H9 (cell line): ENCODE measurements around the gene KIF5C. TPM values are rescaled to one million over a fixed set of nuclear protein-coding genes. Genes with fewer than 3 reads are reported as not detected.

Source experiments
- DNase-seq: peaks from one replicate; pipeline ENCODE4 v3.0.0-alpha.2; 2017
- H2AFZ ChIP-seq: one replicate; pipeline ENCODE4 v1.6.1; 2013; ENCODE audit warnings: mild to moderate bottlenecking, low read length, control low read depth, moderate library complexity
- H2AK5ac ChIP-seq: 2 replicates; pipeline ENCODE4 v1.6.1; 2013; ENCODE audit warnings: low read length, control low read depth, mixed read lengths; ENCODE audit not compliant: insufficient read length
- H2BK120ac ChIP-seq: one replicate; pipeline ENCODE4 v1.6.1; 2013; ENCODE audit warnings: low read depth, mild to moderate bottlenecking, low read length, control low read depth, inconsistent platforms; ENCODE audit not compliant: poor library complexity, severe bottlenecking
- H2BK12ac ChIP-seq: 2 replicates; pipeline ENCODE4 v1.6.1; 2013; ENCODE audit warnings: low read length, control low read depth, mixed read lengths, low read depth; ENCODE audit not compliant: insufficient read length
- H2BK15ac ChIP-seq: 2 replicates; pipeline ENCODE4 v1.6.1; 2013; ENCODE audit warnings: low read depth, low read length, control low read depth
- H2BK20ac ChIP-seq: one replicate; pipeline ENCODE4 v1.6.1; 2013; ENCODE audit warnings: low read depth, mild to moderate bottlenecking, low read length, control low read depth, inconsistent platforms; ENCODE audit not compliant: poor library complexity, severe bottlenecking
- H2BK5ac ChIP-seq: 2 replicates; pipeline ENCODE4 v1.6.1; 2013; ENCODE audit warnings: low read length, control low read depth, mixed read lengths; ENCODE audit not compliant: insufficient read length
- H3K14ac ChIP-seq: 2 replicates; pipeline ENCODE4 v1.6.1; 2013; ENCODE audit warnings: low read length, control low read depth; ENCODE audit not compliant: insufficient read depth
- H3K18ac ChIP-seq: 2 replicates; pipeline ENCODE4 v1.6.1; 2013; ENCODE audit warnings: low read depth, mild to moderate bottlenecking, mixed read lengths, low read length, control low read depth; ENCODE audit not compliant: insufficient read length
- H3K23ac ChIP-seq: 2 replicates; pipeline ENCODE4 v1.6.1; 2013; ENCODE audit warnings: low read length, control low read depth, mixed read lengths, low read depth; ENCODE audit not compliant: insufficient read length
- H3K23me2 ChIP-seq: 2 replicates; pipeline ENCODE4 v1.6.1; 2013; ENCODE audit warnings: low read depth, mild to moderate bottlenecking, mixed read lengths, low read length, control low read depth; ENCODE audit not compliant: insufficient read length, poor library complexity, severe bottlenecking
- H3K27ac ChIP-seq: 2 replicates; pipeline ENCODE4 v1.5.1; 2013; ENCODE audit warnings: low read length, control low read depth, mixed read lengths, low read depth; ENCODE audit not compliant: insufficient read length
- H3K27me3 ChIP-seq: 2 replicates; pipeline ENCODE4 v1.6.1; 2013; ENCODE audit warnings: low read length, control low read depth, inconsistent platforms; ENCODE audit not compliant: insufficient read depth
- H3K4ac ChIP-seq: 2 replicates; pipeline ENCODE4 v1.6.1; 2013; ENCODE audit warnings: low read depth, mild to moderate bottlenecking, control low read depth, inconsistent platforms, low read length, moderate library complexity
- H3K4me1 ChIP-seq: 2 replicates; pipeline ENCODE4 v1.6.1; 2013; ENCODE audit warnings: low read length, control low read depth, inconsistent platforms; ENCODE audit not compliant: insufficient read depth
- H3K4me2 ChIP-seq: 2 replicates; pipeline ENCODE4 v1.6.1; 2013; ENCODE audit warnings: low read length, control low read depth, mixed read lengths; ENCODE audit not compliant: insufficient read length, insufficient read depth
- H3K56ac ChIP-seq: 2 replicates; pipeline ENCODE4 v1.6.1; 2013; ENCODE audit warnings: low read depth, mild to moderate bottlenecking, mixed read lengths, low read length, control low read depth; ENCODE audit not compliant: insufficient read length
- H3K79me1 ChIP-seq: 2 replicates; pipeline ENCODE4 v1.6.1; 2013; ENCODE audit warnings: low read depth, mild to moderate bottlenecking, moderate library complexity, low read length, control low read depth, inconsistent platforms; ENCODE audit not compliant: insufficient read depth, poor library complexity, severe bottlenecking
- H3K79me2 ChIP-seq: 2 replicates; pipeline ENCODE4 v1.6.1; 2013; ENCODE audit warnings: low read length, control low read depth, inconsistent platforms; ENCODE audit not compliant: insufficient read depth
- H3K9ac ChIP-seq: 2 replicates; pipeline ENCODE4 v1.6.1; 2013; ENCODE audit warnings: low read length, control low read depth, mixed read lengths; ENCODE audit not compliant: insufficient read length; ENCODE audit errors: extremely low read depth
- H3K9me3 ChIP-seq: one replicate; pipeline ENCODE4 v1.6.1; 2013; ENCODE audit warnings: low read depth, low read length, inconsistent platforms; ENCODE audit not compliant: control insufficient read depth
- H3T11ph ChIP-seq: one replicate; pipeline ENCODE4 v1.6.1; 2013; ENCODE audit warnings: mild to moderate bottlenecking, low read length, control low read depth, inconsistent platforms
- H4K20me1 ChIP-seq: one replicate; pipeline ENCODE4 v1.6.1; 2013; ENCODE audit not compliant: control insufficient read depth, insufficient read length, insufficient read depth
- H4K5ac ChIP-seq: 2 replicates; pipeline ENCODE4 v1.6.1; 2013; ENCODE audit warnings: low read depth, mild to moderate bottlenecking, mixed read lengths, low read length, control low read depth; ENCODE audit not compliant: insufficient read length
- H4K8ac ChIP-seq: replicated peaks from 2 replicates; pipeline ENCODE4 v1.6.1; 2013; ENCODE audit warnings: low read length, control low read depth, mixed read lengths, low read depth; ENCODE audit not compliant: insufficient read length
- H4K91ac ChIP-seq: 2 replicates; pipeline ENCODE4 v1.6.1; 2013; ENCODE audit warnings: low read depth, mild to moderate bottlenecking, moderate library complexity, mixed read lengths, low read length, control low read depth; ENCODE audit not compliant: insufficient read length
- H3K27ac Mint-ChIP-seq, 3 experiments: 2 replicates in 2 of 3; 3 replicates in 1 of 3; pipeline ENCODE4 v1.8.0; 2020 to 2021; ENCODE audit warnings: mixed read lengths in 3 of 3, mild to moderate bottlenecking in 1 of 3, moderate library complexity in 1 of 3
- H3K27me3 Mint-ChIP-seq: 2 replicates; pipeline ENCODE4 v1.8.0; 2021; ENCODE audit warnings: low read depth, mild to moderate bottlenecking, moderate library complexity, mixed read lengths
- H3K36me3 Mint-ChIP-seq, 3 experiments: 2 replicates in 2 of 3; 3 replicates in 1 of 3; pipeline ENCODE4 v1.8.0; 2020 to 2021; ENCODE audit warnings: low read depth in 3 of 3, mixed read lengths in 3 of 3; ENCODE audit not compliant: insufficient read depth in 1 of 3
- H3K4me1 Mint-ChIP-seq, 2 experiments: 2 replicates each; pipeline ENCODE4 v1.8.0; 2020; ENCODE audit warnings: mixed read lengths in 2 of 2
- H3K4me3 Mint-ChIP-seq, 2 experiments: 2 replicates in 1 of 2; 3 replicates in 1 of 2; pipeline ENCODE4 v1.8.0; 2020 to 2021; ENCODE audit warnings: mild to moderate bottlenecking in 2 of 2, mixed read lengths in 2 of 2, moderate library complexity in 1 of 2
- H3K9me3 Mint-ChIP-seq, 2 experiments: 2 replicates in 1 of 2; 3 replicates in 1 of 2; pipeline ENCODE4 v1.8.0; 2020; ENCODE audit warnings: mild to moderate bottlenecking in 2 of 2, mixed read lengths in 2 of 2, moderate library complexity in 1 of 2
- WGBS: extraction: QIAGEN DNeasy Blood & Tissue Kit; methylation state at CpG from one replicate; pipeline ENCODE4 v1.1.7; 2013; ENCODE audit warnings: missing lambda C conversion rate, low lambda C conversion rate, mixed read lengths; ENCODE audit not compliant: insufficient read length; ENCODE audit errors: extremely low coverage; 5-methylcytosine and 5-hydroxymethylcytosine counted together
- total RNA-seq: library from RNA; stranded (reverse); gene quantifications from 2 replicates; pipeline ENCODE4 v1.2.1, GENCODE V29; 2021
- TF ChIP-seq, protein P1 (sequence below): fragments of 200-600 bp; sonication (generic); conservative IDR thresholded peaks from 3 replicates; pipeline ENCODE4 v1.8.0; 2021; ENCODE audit warnings: antibody characterized with exemption, mild to moderate bottlenecking

KIF5C gene
- total RNA-seq, 1 experiment from 2014 or later: 52.9 TPM

DNA sequence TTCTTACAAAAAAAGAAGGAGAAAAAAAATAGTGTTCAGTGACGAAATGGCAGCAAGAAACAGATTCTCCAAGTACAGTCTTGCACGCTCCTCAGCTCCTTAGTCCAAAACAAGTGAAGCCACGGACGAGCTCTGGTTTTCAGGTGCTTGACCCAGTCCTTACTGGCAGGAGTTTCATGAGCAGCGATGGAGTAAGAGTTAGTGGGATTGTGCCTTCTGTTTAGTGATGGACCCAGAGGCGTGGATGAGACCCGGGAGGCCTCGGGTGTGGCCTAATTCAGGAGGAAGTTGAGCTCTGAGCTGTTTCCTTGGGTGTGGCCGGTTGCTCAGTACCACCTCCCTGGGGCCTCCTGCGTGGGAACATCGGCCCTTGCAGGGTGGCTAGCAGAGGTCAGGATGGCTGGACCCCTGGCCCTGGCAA is 52.0 kb downstream of the KIF5C start:
- no peak for DNase-seq
- no peak overlapping the region for H3T11ph ChIP-seq
- H3K14ac ChIP-seq: no peak overlapping the region
- peaks cover 8% of the 10 kb centered on the region; the same call in 1 of the 2 replicates for H3K4me1 ChIP-seq
- H3K23ac ChIP-seq: no peak overlapping the region
- no peak overlapping the region for H3K9ac ChIP-seq
- no peaks in the 10 kb centered on the region for H3K79me2 ChIP-seq
- H3K18ac ChIP-seq: no peak overlapping the region
- H4K5ac ChIP-seq: no peak overlapping the region
- no peaks in the 10 kb centered on the region for H4K20me1 ChIP-seq
- no peak overlapping the region for H2BK20ac ChIP-seq
- H4K8ac ChIP-seq: no peak overlapping the region
- H3K36me3 Mint-ChIP-seq: peaks cover 11 to 23% (median 15%) of the 10 kb centered on the region in 3 experiments
- no peak overlapping the region for H2BK5ac ChIP-seq
- no peaks in the 10 kb centered on the region for H3K9me3 ChIP-seq
- no peak overlapping the region for H3K4ac ChIP-seq
- H3K27ac Mint-ChIP-seq: peak overlapping the region in 2 of 3 experiments; percentile 85 to 93; a peak in 4 of 7 replicates
- H2AK5ac ChIP-seq: no peak overlapping the region
- H3K9me3 Mint-ChIP-seq: no peaks in the 10 kb centered on the region
- no peaks in the 10 kb centered on the region for H3K79me1 ChIP-seq
- H4K91ac ChIP-seq: no peak overlapping the region
- no peak overlapping the region for H2AFZ ChIP-seq
- no peak overlapping the region for H2BK12ac ChIP-seq
- H3K4me2 ChIP-seq: no peak overlapping the region
- H2BK15ac ChIP-seq: no peak overlapping the region
- H3K23me2 ChIP-seq: no peaks in the 10 kb centered on the region
- no peaks in the 10 kb centered on the region for H3K27me3 ChIP-seq
- H3K27me3 Mint-ChIP-seq: no peaks in the 10 kb centered on the region
- TF ChIP-seq, protein P1, sequence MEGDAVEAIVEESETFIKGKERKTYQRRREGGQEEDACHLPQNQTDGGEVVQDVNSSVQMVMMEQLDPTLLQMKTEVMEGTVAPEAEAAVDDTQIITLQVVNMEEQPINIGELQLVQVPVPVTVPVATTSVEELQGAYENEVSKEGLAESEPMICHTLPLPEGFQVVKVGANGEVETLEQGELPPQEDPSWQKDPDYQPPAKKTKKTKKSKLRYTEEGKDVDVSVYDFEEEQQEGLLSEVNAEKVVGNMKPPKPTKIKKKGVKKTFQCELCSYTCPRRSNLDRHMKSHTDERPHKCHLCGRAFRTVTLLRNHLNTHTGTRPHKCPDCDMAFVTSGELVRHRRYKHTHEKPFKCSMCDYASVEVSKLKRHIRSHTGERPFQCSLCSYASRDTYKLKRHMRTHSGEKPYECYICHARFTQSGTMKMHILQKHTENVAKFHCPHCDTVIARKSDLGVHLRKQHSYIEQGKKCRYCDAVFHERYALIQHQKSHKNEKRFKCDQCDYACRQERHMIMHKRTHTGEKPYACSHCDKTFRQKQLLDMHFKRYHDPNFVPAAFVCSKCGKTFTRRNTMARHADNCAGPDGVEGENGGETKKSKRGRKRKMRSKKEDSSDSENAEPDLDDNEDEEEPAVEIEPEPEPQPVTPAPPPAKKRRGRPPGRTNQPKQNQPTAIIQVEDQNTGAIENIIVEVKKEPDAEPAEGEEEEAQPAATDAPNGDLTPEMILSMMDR: no peak
- no CpG with 5 or more reads among the region's 11 CpGs for WGBS
- no peak overlapping the region for H3K27ac ChIP-seq
- H3K56ac ChIP-seq: no peak overlapping the region
- H2BK120ac ChIP-seq: no peak overlapping the region
- peaks cover 54 to 61% of the 10 kb centered on the region in 2 experiments for H3K4me1 Mint-ChIP-seq
- H3K4me3 Mint-ChIP-seq: 0 out of 5 replicates have a peak overlapping the region, but pooled peaks of 1 of the 2 experiments have one; percentile 31
